ENCODE results near the gene DEPP1. TPM values are rescaled to one million over a fixed set of nuclear protein-coding genes. Genes with fewer than 3 reads are reported as not detected.

Gene DEPP1
- total and polyA plus RNA-seq, 2 of the 13 experiments (the other 11 are each of a cell fraction or from before 2014, with no cell fraction given): 14.8 to 270 TPM

- TF ChIP-seq FOXP4 (CRISPR knock-in tag; IDR thresholded peaks at IDR 0.05) (no peak; the same call in 1 of the 2 replicates), KMT2A (CRISPR knock-in tag; IDR thresholded peaks at IDR 0.05) (no peak), ZMAT3 (CRISPR knock-in tag; conservative IDR thresholded peaks at IDR 0.05) (peak; percentile 52), NCOA5 (CRISPR knock-in tag; IDR thresholded peaks at IDR 0.05) (no peak), DMAP1 (CRISPR knock-in tag; IDR thresholded peaks at IDR 0.05) (0 out of 2 replicates have a peak, but pooled peaks have one; percentile 22), ZNF34 (CRISPR knock-in tag; IDR thresholded peaks at IDR 0.05; ENCODE audit: borderline replicate concordance) (no peak), ZSCAN30 (CRISPR knock-in tag; IDR thresholded peaks at IDR 0.05) (no peak), ZNF550 (CRISPR knock-in tag; IDR thresholded peaks at IDR 0.05; ENCODE audit: borderline replicate concordance) (no peak), KDM4B (CRISPR knock-in tag; IDR thresholded peaks at IDR 0.05) (no peak; the same call in 1 of the 2 replicates), ZNF235 (CRISPR knock-in tag; IDR thresholded peaks at IDR 0.05; ENCODE audit: borderline replicate concordance) (no peak), HOXD1 (CRISPR knock-in tag; IDR thresholded peaks at IDR 0.05) (no peak), ZNF292 (CRISPR knock-in tag; IDR thresholded peaks at IDR 0.05; ENCODE audit: borderline replicate concordance, low read depth) (no peak), ZNF142 (CRISPR knock-in tag; IDR thresholded peaks at IDR 0.05) (no peak; the same call in 1 of the 2 replicates), IRF2 (CRISPR knock-in tag; IDR thresholded peaks at IDR 0.05) (peak; percentile 27; the same call in 1 of the 2 replicates), RNF2 (conservative IDR thresholded peaks at IDR 0.05; ENCODE audit: low read depth) (no peak), ZNF552 (CRISPR knock-in tag; IDR thresholded peaks at IDR 0.05; ENCODE audit: borderline replicate concordance) (0 out of 2 replicates have a peak, but pooled peaks have one; percentile 9), MXD4 (CRISPR knock-in tag; IDR thresholded peaks at IDR 0.05) (no peak), KAT7 (CRISPR knock-in tag; IDR thresholded peaks at IDR 0.05; ENCODE audit: borderline replicate concordance) (peak; percentile 52), AKAP8 (CRISPR knock-in tag; IDR thresholded peaks at IDR 0.05) (no peak), NR3C1 (CRISPR knock-in tag; IDR thresholded peaks at IDR 0.05) (no peak)
- TF ChIP-seq, protein P1, sequence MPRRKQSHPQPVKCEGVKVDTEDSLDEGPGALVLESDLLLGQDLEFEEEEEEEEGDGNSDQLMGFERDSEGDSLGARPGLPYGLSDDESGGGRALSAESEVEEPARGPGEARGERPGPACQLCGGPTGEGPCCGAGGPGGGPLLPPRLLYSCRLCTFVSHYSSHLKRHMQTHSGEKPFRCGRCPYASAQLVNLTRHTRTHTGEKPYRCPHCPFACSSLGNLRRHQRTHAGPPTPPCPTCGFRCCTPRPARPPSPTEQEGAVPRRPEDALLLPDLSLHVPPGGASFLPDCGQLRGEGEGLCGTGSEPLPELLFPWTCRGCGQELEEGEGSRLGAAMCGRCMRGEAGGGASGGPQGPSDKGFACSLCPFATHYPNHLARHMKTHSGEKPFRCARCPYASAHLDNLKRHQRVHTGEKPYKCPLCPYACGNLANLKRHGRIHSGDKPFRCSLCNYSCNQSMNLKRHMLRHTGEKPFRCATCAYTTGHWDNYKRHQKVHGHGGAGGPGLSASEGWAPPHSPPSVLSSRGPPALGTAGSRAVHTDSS (CRISPR knock-in tag; conservative IDR thresholded peaks at IDR 0.05): no peak
Measured at GRCh38 chr10:44977287-44978212, 1.1 kb downstream of the DEPP1 start (continued).
